GM12878 (cell line): ENCODE data around the gene PITPNB. TPM values are rescaled to one million over a fixed set of nuclear protein-coding genes. Genes with fewer than 3 reads are reported as not detected.

Experiments
- CBFB ChIP-seq: IDR thresholded peaks from 2 replicates; pipeline ENCODE4 v1.6.1; 2016; ENCODE audit warnings: antibody characterized with exemption, low read depth
- EGR1 ChIP-seq, 2 experiments: IDR thresholded peaks; 1 replicate in 1 of 2; 2 replicates in 1 of 2; pipeline ENCODE4 v1.6.1; 2011 to 2012; ENCODE audit warnings: low read depth in 2 of 2, low read length in 2 of 2, borderline replicate concordance in 1 of 2, mild to moderate bottlenecking in 1 of 2, moderate library complexity in 1 of 2
- EP300 ChIP-seq, 2 experiments: fragments of 150-350 bp in 1 of 2; IDR thresholded peaks; 2 replicates each; pipeline ENCODE4 v1.6.1; 2011 to 2012; ENCODE audit warnings: low read depth in 2 of 2, low read length in 2 of 2, borderline replicate concordance in 1 of 2, improper control_type of control experiment in 1 of 2, inconsistent platforms in 1 of 2; ENCODE audit not compliant: control insufficient read depth in 1 of 2
- HDGF ChIP-seq: fragments of 450-650 bp; IDR thresholded peaks from 2 replicates; pipeline ENCODE4 v1.6.1; 2016; ENCODE audit warnings: antibody characterized with exemption
- MEF2A ChIP-seq: IDR thresholded peaks from 2 replicates; pipeline ENCODE4 v1.6.1; 2011; ENCODE audit warnings: low read depth, mild to moderate bottlenecking, low read length, moderate library complexity; ENCODE audit not compliant: insufficient read depth
- MXI1 ChIP-seq: fragments of 150-350 bp; IDR thresholded peaks from 2 replicates; pipeline ENCODE4 v1.6.1; 2011; ENCODE audit warnings: low read depth, mild to moderate bottlenecking, inconsistent platforms, low read length, improper control_type of control experiment
- RAD21 ChIP-seq: IDR thresholded peaks from 2 replicates; pipeline ENCODE4 v1.6.1; 2011; ENCODE audit warnings: mild to moderate bottlenecking, low read depth, low read length, moderate library complexity; ENCODE audit not compliant: insufficient read depth
- SIX5 ChIP-seq: IDR thresholded peaks from 2 replicates; pipeline ENCODE4 v1.6.1; 2011; ENCODE audit warnings: mild to moderate bottlenecking, low read depth, low read length, moderate library complexity; ENCODE audit not compliant: severe bottlenecking
- SREBF2 ChIP-seq: IDR thresholded peaks from 2 replicates; pipeline ENCODE4 v1.6.1; 2012; ENCODE audit warnings: mild to moderate bottlenecking, low read length
- ZNF24 ChIP-seq: fragments of 450-650 bp; IDR thresholded peaks from 2 replicates; pipeline ENCODE4 v1.6.1; 2017; ENCODE audit warnings: antibody characterized with exemption, mild to moderate bottlenecking
- ZNF274 ChIP-seq: IDR thresholded peaks from one replicate; pipeline ENCODE4 v1.8.0; 2011; ENCODE audit not compliant: insufficient read length, insufficient read depth
- polyA plus RNA-seq, 11 experiments: library from polyadenylated mRNA; depleted of rRNA in 4 of 11; unstranded in 6 of 11; stranded (reverse) in 5 of 11; fragments of >200 nt; fragmentation: Nextera tagmentation in 4 of 11; fragmentation: Illumina TruSeq in 1 of 11; extraction: Ambion mirVana in 4 of 11; extraction: Trizol in 1 of 11; gene quantifications; 1 replicate in 1 of 11; 2 replicates in 10 of 11; pipeline versions ENCODE4 v1.2.1 to v1.2.3, GENCODE V29; 2011 to 2016; ENCODE audit warnings: inconsistent platforms in 2 of 11, missing spikeins in 2 of 11, low read depth in 1 of 11
- total RNA-seq, 4 experiments: library from RNA; depleted of rRNA in 3 of 4; stranded (reverse); fragments of >200 nt in 3 of 4; fragmentation: Illumina TruSeq in 1 of 4; extraction: Trizol in 1 of 4; gene quantifications; 2 replicates each; pipeline versions ENCODE4 v1.2.1 to v1.2.3, GENCODE V29; 2013 to 2021
- TF ChIP-seq, protein P1 (sequence below): fragments of 150-350 bp; IDR thresholded peaks from 2 replicates; pipeline ENCODE4 v1.6.1; 2016; ENCODE audit warnings: low read depth, low read length
- TF ChIP-seq, protein P2 (sequence below): IDR thresholded peaks from 2 replicates; pipeline ENCODE4 v1.6.1; 2012; ENCODE audit warnings: low read depth, low read length, improper control_type of control experiment
- TF ChIP-seq, protein P3 (sequence below): fragments of 450-650 bp; conservative IDR thresholded peaks from 2 replicates; pipeline ENCODE4 v1.6.1; 2017; ENCODE audit warnings: mild to moderate bottlenecking, moderate library complexity

Gene PITPNB
- total and polyA plus RNA-seq, 10 of the 15 experiments (the other 5 are each of a cell fraction or from before 2014, with no cell fraction given): 19.7 to 116 (median 64.9) TPM

DNA sequence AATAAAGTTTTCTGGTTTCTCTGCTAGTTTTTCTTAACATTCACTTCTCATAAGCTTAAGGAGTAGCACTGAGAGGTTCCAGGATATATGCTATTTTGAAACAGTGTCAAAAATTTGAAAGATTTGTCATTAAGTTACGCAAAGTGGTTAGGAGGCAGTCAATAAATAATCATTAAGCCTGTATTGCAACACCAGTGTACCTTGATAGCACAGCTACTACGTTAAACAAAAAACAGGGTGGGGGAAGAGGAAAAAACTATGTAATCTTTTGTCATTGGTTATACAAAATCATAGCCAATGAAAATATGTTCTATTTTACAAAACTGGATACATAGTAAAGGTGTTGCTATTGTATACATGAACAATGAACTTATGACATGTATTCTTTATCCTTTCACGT is 30.4 kb upstream of the PITPNB start (continued):
- TF ChIP-seq, protein P1, sequence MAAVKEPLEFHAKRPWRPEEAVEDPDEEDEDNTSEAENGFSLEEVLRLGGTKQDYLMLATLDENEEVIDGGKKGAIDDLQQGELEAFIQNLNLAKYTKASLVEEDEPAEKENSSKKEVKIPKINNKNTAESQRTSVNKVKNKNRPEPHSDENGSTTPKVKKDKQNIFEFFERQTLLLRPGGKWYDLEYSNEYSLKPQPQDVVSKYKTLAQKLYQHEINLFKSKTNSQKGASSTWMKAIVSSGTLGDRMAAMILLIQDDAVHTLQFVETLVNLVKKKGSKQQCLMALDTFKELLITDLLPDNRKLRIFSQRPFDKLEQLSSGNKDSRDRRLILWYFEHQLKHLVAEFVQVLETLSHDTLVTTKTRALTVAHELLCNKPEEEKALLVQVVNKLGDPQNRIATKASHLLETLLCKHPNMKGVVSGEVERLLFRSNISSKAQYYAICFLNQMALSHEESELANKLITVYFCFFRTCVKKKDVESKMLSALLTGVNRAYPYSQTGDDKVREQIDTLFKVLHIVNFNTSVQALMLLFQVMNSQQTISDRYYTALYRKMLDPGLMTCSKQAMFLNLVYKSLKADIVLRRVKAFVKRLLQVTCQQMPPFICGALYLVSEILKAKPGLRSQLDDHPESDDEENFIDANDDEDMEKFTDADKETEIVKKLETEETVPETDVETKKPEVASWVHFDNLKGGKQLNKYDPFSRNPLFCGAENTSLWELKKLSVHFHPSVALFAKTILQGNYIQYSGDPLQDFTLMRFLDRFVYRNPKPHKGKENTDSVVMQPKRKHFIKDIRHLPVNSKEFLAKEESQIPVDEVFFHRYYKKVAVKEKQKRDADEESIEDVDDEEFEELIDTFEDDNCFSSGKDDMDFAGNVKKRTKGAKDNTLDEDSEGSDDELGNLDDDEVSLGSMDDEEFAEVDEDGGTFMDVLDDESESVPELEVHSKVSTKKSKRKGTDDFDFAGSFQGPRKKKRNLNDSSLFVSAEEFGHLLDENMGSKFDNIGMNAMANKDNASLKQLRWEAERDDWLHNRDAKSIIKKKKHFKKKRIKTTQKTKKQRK: no peak
- TF ChIP-seq ZNF24 (no peak), CBFB (no peak), SIX5 (no peak), MXI1 (no peak), RAD21 (no peak), ZNF274 (no peak), EP300 (IDR thresholded peaks at IDR 0.05; ENCODE audit: borderline replicate concordance in 1 of 2, control insufficient read depth in 1 of 2, low read depth in 2 of 2, low read length in 2 of 2) (no peak), MEF2A (no peak), SREBF2 (no peak), EGR1 (IDR thresholded peaks at IDR 0.05; ENCODE audit: borderline replicate concordance in 1 of 2, low read depth in 2 of 2, low read length in 2 of 2) (no peak), HDGF (no peak)
- TF ChIP-seq, protein P2, sequence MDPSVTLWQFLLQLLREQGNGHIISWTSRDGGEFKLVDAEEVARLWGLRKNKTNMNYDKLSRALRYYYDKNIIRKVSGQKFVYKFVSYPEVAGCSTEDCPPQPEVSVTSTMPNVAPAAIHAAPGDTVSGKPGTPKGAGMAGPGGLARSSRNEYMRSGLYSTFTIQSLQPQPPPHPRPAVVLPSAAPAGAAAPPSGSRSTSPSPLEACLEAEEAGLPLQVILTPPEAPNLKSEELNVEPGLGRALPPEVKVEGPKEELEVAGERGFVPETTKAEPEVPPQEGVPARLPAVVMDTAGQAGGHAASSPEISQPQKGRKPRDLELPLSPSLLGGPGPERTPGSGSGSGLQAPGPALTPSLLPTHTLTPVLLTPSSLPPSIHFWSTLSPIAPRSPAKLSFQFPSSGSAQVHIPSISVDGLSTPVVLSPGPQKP: no peak
- TF ChIP-seq, protein P3, sequence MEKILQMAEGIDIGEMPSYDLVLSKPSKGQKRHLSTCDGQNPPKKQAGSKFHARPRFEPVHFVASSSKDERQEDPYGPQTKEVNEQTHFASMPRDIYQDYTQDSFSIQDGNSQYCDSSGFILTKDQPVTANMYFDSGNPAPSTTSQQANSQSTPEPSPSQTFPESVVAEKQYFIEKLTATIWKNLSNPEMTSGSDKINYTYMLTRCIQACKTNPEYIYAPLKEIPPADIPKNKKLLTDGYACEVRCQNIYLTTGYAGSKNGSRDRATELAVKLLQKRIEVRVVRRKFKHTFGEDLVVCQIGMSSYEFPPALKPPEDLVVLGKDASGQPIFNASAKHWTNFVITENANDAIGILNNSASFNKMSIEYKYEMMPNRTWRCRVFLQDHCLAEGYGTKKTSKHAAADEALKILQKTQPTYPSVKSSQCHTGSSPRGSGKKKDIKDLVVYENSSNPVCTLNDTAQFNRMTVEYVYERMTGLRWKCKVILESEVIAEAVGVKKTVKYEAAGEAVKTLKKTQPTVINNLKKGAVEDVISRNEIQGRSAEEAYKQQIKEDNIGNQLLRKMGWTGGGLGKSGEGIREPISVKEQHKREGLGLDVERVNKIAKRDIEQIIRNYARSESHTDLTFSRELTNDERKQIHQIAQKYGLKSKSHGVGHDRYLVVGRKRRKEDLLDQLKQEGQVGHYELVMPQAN: no peak
